Umbilical cord (tissue), 2 donors: Measurements from ENCODE around the gene NFIA. TPM values are rescaled to one million over a fixed set of nuclear protein-coding genes. Genes with fewer than 3 reads are reported as not detected.
A peak's percentile ranks its signal among the peaks of the same experiment; 100 is the strongest.

Experiments used
- DNase-seq: peaks from one replicate; pipeline ENCODE4 v3.0.0-alpha.2; 2015; ENCODE audit warnings: low spot score
- total RNA-seq: library from RNA; depleted of rRNA; stranded (reverse); fragments of >200 nt; gene quantifications from one replicate; pipeline ENCODE4 v1.2.3, GENCODE V29; 2014; ENCODE audit warnings: low replicate concordance; ENCODE audit not compliant: insufficient read depth

The NFIA gene
- total RNA-seq, 1 donor from 2014 or later = 23.6 TPM

DNA sequence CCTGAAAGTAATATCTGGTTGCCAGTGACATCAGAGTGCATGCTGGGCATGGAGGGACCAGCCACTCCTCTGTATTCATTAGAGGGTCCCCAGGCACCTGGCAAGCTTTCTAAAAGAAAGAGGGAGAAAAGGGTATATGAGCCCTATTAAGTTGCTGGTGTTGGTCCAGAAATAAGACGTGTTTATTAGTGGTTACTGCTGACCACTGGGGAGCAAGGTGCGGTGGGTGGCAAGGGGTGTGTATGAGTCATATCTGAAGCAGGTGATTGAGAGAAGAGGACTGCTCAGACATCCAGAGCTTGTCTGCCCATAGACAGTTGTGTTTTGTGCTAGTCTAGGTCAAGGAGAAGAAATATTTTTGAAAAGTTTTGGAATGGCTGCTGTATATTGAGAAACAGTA is 344.5 kb downstream of the NFIA start:
- DNase-seq = no peak

GRCh38 chr1:61427510-61427909 is 345.1 kb downstream of the NFIA start:
- no peak for DNase-seq

GRCh38 chr1:61428146-61428545 is 345.8 kb downstream of the NFIA start:
- no peak for DNase-seq

GRCh38 chr1:61432616-61433388 is 350.4 kb downstream of the NFIA start:
- no peak for DNase-seq

- DNase-seq = no peak
Measured at GRCh38 chr1:61433646-61434045, 351.3 kb downstream of the NFIA start.

- DNase-seq = no peak
Measured at GRCh38 chr1:61434276-61434675, 351.9 kb downstream of the NFIA start.

GRCh38 chr1:61435226-61435625 is 352.9 kb downstream of the NFIA start:
- no peak for DNase-seq

- no peak for DNase-seq
Measured at GRCh38 chr1:61436016-61436415, 353.7 kb downstream of the NFIA start.

DNA sequence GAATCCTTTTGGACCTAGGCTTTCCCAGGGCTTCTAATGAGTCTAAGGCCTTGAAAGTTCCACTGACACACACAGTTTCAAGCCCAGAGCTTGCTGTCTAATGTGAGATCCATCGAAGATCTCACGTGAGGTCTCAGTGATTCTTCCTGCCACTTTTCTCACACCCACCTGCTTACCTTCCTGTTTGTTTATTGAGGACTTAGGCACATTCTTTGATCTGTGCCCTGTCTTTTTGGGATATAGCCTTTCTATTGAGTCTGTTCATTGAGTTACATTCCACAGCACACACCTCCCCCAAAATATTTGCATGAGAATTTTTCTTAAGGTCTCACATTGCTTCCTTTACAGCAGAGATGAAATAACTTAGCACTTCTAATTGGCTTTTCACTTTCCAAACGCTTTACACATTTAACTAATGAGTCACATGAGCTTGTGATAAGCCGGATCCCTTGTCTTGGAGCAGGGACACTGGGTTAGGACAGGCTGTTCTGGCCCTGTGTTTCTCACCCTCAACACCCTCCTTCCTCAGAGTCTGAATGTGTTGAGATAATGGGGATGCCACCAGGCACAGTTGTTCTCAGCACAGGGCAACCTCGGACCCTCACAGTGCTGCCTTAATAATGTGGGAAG is 354.2 kb downstream of the NFIA start:
- no peak for DNase-seq

- DNase-seq = no peak
Measured at GRCh38 chr1:61439234-61439633, 356.9 kb downstream of the NFIA start.

DNA sequence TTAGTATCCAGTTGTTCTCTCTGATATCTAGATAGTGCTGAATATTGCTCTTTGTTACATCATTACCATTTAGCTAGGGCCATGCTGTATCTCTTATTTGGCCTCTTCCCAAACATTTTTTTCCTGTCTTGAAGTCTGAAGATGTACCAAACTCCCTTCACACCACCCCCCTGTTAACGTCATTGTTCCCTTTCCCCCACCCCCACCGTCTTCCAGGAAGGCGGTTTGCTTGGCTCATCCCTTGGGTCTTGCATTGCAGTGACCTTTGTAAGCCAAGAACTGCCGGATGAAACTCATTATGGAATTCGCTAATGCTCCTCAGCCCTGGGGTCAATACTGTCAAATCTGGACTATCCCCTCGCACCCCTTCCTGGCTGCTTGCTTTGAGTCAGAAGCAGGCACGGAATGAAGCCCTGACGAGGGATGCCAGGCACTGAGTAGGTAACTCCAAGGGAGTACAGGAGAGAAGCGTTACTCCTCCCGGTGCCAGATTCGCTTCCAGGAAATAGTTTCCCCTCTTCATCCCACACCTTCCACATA is 359.4 kb downstream of the NFIA start:
- no peak for DNase-seq

- DNase-seq = no peak
Measured at GRCh38 chr1:61442544-61442943, 360.2 kb downstream of the NFIA start.

DNA sequence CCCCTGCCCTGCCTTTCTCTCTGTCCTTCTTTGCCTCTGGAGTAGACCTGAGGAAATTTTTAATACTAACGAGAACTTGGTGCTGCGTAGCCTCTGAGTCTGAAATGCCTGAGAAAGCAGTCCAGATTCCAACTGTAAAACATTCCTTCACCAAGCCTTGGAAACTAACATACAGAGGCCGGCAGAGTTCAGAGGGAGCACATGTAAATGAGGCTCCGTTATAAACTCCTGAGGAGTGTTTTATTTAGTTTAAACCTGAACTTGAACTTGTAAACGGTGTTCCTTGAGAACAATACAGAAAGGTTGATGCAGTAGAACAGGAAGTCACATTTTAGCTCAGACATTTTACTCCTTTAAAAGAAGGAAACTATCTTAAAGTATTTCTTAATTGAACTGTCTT is 361.9 kb downstream of the NFIA start:
- DNase-seq = peak; percentile 72

DNA sequence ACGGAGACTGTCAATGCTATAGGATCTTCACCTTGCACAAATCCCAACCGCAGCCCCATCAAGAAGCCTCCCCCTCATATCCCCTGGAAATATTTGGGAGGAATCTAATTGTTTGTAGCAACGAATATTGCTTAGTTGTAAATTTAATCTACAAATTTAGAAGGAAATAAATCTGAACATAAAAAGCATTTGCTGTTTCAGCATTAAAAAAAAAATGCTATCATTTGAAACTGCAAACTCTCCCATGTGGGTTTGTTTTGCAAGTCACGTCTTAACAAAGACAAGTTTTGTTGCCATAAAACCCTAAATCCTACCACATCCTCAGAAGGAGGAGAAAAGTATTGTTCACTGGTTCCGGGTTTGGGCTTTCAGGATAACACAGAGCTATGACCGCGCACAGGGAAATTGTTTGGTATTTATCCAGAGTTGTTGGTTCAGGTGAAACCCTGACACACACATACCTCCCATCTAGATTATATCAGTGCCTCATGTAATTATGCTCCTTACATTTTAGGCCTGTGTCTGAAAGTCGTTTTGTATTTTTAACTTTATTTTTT is 363.0 kb downstream of the NFIA start:
- no peak for DNase-seq

GRCh38 chr1:61446531-61446991 is 364.2 kb downstream of the NFIA start:
- DNase-seq = no peak

DNA sequence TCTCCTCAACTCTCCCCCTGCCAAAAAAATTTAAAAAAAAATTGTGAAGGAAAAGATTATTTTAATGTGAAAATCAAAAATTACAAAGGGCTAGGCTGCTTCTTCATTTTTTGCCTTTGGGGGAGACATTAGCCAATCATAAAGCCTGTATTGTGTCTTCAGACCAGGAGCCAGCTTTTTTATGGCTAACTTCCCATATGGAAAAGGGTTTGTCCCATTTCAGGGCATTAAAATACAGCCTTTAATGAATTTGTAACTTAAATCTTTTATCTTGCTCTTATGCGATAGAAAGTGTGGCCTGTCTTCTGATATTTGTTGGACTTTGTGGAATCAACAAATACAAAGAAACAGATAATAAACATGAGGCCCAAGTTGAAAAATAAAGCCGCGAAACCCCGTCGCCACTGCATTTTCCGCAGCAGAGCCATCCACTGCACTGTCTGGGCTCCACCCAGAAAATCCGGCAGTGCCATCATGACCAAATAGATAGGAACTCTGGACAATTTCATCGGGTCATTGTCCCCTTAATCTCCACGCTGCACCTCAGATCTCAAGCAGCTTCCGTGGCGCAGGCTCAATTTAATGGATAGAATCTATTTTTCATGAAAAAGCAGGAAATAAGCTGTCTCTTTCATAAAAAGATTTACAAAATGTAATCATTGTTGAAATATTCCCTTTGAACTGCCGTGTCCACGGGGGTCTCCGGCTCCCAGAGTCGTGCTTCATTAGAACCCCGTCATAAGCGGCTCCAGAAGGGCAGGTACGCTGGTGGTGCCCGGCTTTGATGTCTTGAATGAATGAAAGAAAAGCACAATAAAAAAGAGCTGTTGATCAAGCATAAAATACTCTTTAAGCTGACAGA is 365.0 kb downstream of the NFIA start:
- no peak for DNase-seq

DNA sequence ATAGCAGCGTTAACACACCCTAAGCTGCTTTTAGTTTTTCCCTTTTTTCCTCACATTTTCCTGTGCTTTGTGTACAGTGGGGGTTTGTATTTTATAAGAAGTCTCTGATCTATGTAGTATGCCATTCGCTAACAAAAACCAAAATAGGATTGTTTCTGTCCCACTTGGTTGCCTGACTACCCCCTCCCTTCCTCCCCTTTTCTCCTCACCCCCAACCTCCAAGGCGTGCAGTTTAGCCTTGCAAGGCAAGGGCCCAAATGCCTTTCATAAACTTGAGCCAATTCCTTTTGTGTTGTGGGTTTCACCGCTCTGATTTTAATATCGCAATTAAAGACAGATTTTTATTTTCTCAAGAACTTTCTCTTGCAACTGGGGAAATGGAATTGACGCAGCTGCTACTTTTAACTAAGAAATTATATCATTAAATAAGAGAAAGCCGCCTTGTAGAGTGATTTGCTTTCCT is 365.6 kb downstream of the NFIA start:
- DNase-seq = no peak

- DNase-seq = no peak
Measured at GRCh38 chr1:61448914-61449313, 366.6 kb downstream of the NFIA start.

DNA sequence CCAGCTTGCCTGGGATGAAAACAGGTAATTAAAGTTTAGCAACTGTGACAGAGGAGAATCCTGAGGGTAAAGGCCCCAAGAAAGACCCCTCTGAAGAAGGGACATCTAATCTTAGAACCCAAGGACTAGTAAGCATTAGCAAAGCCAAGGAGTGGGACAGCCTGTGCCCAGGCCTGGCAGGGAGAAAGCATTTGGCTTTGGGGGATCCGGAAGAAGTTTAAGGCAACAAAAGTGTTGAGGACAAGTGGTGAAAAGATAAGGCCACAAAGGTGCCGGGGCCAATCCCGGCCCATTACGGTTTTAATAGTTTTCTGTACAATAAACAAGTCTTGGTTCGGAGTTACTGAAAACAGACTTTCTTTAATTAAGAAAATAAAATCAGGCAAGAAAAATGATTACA is 367.0 kb downstream of the NFIA start:
- DNase-seq = no peak

GRCh38 chr1:61450454-61450853 is 368.1 kb downstream of the NFIA start:
- DNase-seq = no peak

GRCh38 chr1:61450872-61451571 is 368.7 kb downstream of the NFIA start:
- no peak for DNase-seq
